Stimulated activated CD8-positive, alpha-beta memory T cell treated with anti-CD3 and anti-CD28 coated beads, Interleukin-12 subunit alpha, Interleukin-12 subunit beta, amount 100 ng/mL, for 1 hour (primary cell): Measurements from ENCODE around the gene DDX55.

Experiments
- DNase-seq: peaks from one replicate; pipeline ENCODE4 v3.0.0-alpha.2; 2020; ENCODE audit warnings: low read depth

DDX55 gene

GRCh38 chr12:123614110-123614509 lies 12.2 kb downstream of the DDX55 start:
- no peak for DNase-seq

DNA sequence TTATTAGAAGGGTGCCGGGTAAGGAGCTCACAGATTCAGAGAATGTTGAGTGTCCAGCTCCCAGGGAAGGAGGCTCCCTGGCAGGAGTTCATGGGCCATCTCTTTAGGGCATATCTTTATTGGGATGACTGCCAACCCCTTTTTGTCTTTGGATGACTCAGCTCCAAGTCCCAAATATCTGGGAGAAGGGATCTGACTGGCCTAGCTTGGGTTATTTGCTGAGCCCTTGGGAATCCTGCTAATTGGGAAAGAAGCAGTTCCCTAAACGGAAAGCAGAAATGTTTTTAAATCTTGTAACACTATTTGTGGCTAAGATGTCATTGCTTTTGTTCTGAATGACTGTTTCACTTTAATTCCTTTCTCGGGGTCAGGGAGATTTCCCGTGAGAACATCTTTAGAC lies 12.6 kb downstream of the DDX55 start:
- DNase-seq, result no peak

DNA sequence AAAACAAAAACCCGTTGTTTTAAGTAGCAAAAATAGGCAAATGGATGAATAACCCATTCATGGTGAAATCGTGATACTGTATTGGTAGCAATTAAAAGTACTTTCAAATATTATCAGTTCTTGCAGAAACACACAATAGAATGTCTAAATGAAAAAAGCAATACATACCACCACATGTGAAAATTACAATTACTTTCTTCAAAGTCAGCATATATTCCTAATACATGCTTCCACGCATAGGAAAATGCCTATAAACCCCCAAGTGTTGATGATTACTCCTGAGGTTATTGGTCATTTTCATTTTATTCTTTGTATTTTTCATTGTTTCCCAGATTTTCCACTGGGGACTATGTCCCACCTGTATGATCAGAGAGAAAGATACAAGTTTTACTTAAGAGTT lies 15.2 kb downstream of the DDX55 start:
- no peak for DNase-seq

GRCh38 chr12:123617580-123617979 lies 15.7 kb downstream of the DDX55 start:
- DNase-seq, result no peak

- DNase-seq, result no peak
Measured at GRCh38 chr12:123621101-123621500, 19.2 kb downstream of the DDX55 start.

DNA sequence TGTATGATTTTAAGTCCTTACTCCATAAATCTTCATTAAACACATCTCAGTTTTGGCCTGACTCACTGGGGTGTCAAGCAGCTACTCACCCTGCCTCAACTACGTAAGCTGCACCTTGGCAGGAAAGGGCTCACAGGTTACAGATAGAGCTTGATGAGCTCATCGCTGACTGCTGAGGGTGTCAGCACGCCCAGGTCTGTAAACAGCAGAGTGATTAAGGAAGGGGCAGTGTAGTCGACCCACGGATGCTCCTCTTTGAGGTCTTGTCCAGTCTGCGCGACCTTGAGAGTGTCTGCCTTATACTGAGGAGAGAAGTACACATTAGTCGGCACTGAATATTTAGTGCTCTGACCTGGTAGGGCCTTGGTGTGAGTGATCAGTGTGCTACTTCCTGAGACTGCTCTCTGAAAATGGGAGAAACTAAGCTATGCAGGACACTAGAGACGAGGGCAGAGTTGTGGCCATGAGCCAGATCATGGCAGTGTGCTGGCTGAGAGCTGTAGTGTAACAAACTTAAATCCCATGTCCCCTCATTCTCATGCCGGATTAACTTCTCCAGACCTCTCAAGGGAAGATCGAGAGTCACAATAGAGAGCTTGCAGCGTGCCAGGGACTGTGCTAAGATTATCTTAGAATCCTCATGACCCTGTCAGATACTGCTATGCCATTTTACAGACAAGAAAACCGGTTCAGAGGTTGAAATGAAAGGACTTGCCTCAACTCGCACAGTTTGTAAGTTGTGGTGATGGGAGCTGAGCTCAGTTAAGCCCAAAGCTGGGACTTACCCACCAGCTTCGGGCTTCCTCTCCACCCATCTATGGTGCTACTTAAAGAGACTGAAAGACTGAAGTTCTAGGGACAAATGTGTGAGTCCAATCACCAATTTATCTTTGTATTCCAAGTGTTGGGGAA lies 20.0 kb downstream of the DDX55 start:
- no peak for DNase-seq

DNA sequence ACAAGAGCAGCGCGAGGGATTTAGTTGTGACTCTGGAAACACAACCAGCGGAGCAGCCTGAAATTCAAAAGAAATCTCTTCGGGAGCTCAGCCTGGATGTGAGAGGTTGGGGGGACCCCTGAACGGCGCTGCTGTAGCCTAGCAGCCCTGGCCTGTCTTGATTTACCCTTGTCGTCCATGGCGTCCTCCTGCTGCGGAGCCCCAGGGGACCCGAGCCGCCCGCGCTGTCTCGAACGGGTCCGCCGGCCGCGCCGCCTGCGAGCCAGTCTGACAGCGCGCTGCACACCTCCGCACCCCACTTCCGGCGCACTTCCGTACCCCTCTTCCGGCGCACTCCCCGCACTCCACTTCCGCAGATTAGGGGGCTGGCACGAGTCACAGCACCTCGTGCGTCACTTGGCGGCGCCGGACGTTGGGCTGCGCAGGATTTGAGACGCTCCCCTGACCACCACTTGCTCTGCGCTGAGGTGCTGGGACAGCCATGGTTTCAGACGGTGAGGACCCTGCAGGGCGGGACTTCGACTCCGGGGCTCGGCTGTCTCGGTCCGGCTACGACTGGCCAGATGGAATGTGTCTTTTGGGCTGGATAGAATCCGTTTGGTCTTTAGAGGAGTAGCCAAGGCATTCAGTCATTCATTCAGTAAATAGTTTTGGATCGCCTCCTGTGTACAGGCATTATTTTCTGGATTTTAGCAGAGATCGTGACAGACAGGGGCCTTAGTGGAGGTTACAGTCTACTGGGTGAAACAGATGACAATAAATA lies 31.7 kb downstream of the DDX55 start, which contains the start of the genes EIF2B1 and GTF2H3:
TSS of gene EIF2B1 (minus strand) at position 308 of the 763 bp plus-strand sequence. CDS start at position 179, 129 bp downstream.
TSS of gene GTF2H3 (plus strand) at position 451 of the 763 bp plus-strand sequence. CDS start at position 482, 31 bp downstream.
- peak; percentile 94 for DNase-seq

DNA sequence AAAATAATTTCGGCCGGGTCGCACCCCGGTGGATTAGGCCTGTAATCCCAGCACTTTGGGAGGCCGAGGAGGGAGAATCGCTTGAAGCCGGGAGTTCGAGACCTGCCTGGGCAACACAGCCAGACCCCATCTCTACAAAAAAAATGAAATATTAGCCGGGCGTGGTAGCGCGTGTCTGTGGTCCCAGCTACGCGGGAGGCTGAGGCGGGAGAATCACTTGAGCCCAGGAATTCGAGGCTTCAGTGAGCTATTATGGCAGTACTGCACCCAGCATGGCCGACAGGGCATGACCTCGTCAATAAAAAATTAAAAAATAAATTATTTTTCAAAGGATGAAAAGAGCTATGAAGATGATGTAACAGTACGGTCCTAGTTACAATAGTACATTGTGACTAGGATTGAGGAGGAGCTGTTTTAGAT lies 32.3 kb downstream of the DDX55 start:
- DNase-seq, result no peak

DNA sequence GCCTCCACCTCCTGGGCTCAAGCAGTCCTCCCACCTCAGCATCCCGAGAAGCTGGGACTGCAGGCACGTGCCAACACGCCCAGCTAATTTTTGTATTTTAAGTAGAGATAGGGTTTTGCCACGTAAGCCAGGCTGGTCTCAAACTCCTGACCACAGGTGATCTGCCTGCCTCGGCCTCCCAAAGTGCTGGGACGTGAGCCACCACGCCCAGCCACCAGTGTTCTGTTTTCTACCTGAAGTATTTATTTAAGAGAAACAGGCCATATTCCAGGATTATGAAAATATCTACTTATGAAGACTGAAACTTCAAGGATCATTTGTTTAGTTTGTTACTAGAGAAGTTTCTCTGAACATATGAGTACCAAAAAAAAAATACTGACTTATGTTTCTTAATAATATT lies 42.0 kb downstream of the DDX55 start:
- no peak for DNase-seq

GRCh38 chr12:123645380-123645779 lies 43.5 kb downstream of the DDX55 start:
- DNase-seq, result no peak

DNA sequence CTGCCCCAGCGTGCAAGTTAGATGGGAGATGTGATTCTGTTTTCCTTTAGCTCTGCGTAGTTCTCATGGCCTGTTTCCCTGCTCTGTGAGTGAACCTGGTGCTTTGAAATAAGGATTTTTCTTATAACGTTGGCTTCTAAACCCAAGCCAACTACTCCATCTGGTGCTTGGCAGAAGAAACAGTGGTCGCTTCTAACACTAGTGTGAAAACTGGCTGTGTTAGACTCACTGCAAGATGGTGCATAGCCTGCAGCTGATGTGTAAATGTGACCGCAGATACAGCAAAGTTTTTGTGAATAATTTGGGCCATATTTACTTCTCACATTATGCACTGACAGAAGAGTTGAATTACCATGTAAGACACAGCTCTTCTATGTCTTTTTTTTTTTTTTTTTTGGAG lies 44.0 kb downstream of the DDX55 start:
- DNase-seq, result no peak

- DNase-seq, result no peak
Measured at GRCh38 chr12:123648401-123648800, 46.5 kb downstream of the DDX55 start.

DNA sequence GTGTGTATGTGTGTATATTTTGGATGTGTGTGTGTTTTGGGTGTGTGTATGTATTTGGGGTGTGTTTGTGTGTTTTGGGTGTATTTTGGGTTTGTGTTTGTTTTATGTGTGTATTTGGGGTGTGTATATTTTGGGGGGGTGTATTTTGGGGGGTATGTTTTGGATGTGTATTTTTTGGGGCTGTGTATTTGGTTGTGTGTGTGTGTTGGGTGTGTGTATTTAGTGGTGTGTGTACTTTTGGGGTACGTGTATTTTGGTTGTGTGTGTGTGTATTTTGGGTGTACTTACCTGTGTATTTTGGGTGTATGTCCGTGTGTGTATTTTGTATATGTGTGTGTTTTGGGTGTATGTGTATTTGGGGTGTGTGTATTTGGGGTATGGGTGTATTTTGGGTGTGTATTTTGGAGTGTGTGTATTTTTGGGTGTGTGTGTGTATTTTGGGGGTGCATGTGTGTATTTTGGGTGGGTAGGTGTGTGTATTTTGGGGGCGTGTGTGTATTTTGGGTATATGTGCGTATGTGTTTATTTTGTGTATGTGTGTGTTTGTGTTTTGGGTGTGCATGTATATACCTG lies 52.3 kb downstream of the DDX55 start:
- DNase-seq, result no peak

GRCh38 chr12:123655420-123655819 lies 53.5 kb downstream of the DDX55 start:
- DNase-seq, result no peak

DNA sequence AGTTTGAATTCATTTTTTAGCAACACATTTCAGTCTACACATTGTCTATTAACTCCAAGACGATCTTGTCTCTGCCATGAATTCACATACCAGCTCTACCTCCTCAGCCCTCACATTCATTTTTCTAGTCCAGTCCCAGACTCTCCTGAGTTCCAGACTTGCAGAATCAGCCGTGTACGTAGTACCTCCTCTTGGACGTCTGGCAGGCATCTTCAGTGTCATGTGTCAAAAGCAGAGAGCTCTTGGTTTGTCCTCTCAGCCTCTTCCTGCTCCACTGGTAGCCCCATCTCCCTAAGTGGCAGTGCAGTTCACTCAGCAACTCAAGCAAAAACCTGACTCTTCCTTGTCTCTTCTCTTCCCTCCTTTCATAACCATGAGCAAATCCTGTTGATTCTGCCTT lies 54.5 kb downstream of the DDX55 start:
- DNase-seq, result no peak

- no peak for DNase-seq
Measured at GRCh38 chr12:123657211-123657610, 55.3 kb downstream of the DDX55 start.

DNA sequence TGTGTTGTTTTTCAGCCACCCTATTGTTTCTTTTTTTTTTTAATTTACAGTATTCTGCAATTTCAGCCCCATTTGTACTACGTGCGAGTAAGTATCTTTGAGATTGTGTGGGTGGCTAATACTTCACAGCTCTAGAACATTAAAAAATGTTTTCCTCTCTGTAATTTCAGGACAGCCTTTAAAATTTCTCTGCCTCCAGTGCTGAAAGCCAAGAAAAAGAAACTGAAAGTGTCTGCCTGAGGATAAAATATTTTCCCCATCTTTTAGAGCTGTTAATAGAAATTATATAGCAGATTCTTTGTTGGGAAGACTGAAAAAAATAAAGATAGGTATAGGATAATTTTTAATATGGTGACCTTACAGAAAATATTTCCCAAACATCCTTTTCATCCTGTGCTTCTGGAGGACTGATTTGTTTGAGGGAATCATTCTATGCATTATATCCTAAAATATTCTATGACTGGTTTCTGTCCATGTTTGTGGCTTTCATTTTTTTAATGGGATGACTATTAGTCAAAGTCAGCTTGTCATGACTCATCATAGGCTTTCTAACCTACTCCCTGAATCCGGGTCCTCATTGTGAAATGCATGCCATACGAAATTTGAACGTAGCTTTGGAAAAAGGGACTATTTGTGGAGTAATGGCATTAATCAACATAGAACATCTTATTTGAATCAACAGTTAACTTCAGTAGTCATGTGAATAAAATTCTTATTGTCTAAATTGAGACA lies 58.3 kb downstream of the DDX55 start:
- DNase-seq, result no peak

GRCh38 chr12:123667771-123668170 lies 65.9 kb downstream of the DDX55 start:
- no peak for DNase-seq
